HepG2 (cell line): ENCODE measurements around the gene RNGTT. TPM values are rescaled to one million over a fixed set of nuclear protein-coding genes. Genes with fewer than 3 reads are reported as not detected.

Source experiments
- CBX2 ChIP-seq, 2 experiments: fragments of 200-600 bp in 1 of 2; sonication (generic); formaldehyde crosslinking in 1 of 2; IDR thresholded peaks; 2 replicates each; pipeline versions ENCODE4 v1.7.0 to v1.8.1; 2018 to 2022; ENCODE audit warnings: low read depth in 2 of 2, low read length in 1 of 2, mild to moderate bottlenecking in 1 of 2, missing genetic modification reagents in 1 of 2
- CSRNP1 ChIP-seq: sonication (generic); formaldehyde crosslinking; IDR thresholded peaks from 2 replicates; pipeline ENCODE4 v1.8.1; 2023; ENCODE audit warnings: mild to moderate bottlenecking, missing genetic modification reagents
- FIP1L1 ChIP-seq: fragments of 200-400 bp; formaldehyde crosslinking; IDR thresholded peaks from 2 replicates; pipeline ENCODE4 v1.6.1; 2018; ENCODE audit warnings: low read depth, mild to moderate bottlenecking, low read length, moderate library complexity, borderline replicate concordance; ENCODE audit not compliant: insufficient read depth
- GABPA ChIP-seq, 2 experiments: IDR thresholded peaks; 2 replicates each; pipeline ENCODE4 v1.6.1; 2011 to 2016; ENCODE audit warnings: low read depth in 2 of 2, low read length in 1 of 2, missing biosample characterization in 1 of 2, missing genetic modification characterization in 1 of 2
- HES4 ChIP-seq: sonication (generic); formaldehyde crosslinking; IDR thresholded peaks from 2 replicates; pipeline ENCODE4 v1.9.0; 2021; ENCODE audit warnings: mild to moderate bottlenecking, missing genetic modification reagents, borderline replicate concordance
- HOXA9 ChIP-seq: sonication (generic); formaldehyde crosslinking; IDR thresholded peaks from 2 replicates; pipeline ENCODE4 v1.8.1; 2022; ENCODE audit warnings: missing genetic modification reagents, mild to moderate bottlenecking, moderate library complexity, borderline replicate concordance
- JUNB ChIP-seq: sonication (generic); formaldehyde crosslinking; IDR thresholded peaks from 2 replicates; pipeline ENCODE4 v1.8.0; 2022; ENCODE audit warnings: missing genetic modification reagents, mild to moderate bottlenecking, borderline replicate concordance
- ZBTB33 ChIP-seq: sonication (generic); formaldehyde crosslinking; IDR thresholded peaks from 2 replicates; pipeline ENCODE4 v1.4.0; 2020; ENCODE audit warnings: missing genetic modification reagents
- ZNF274 ChIP-seq: sonication (generic); formaldehyde crosslinking; IDR thresholded peaks from 2 replicates; pipeline ENCODE4 v1.5.1; 2020; ENCODE audit warnings: mild to moderate bottlenecking, missing genetic modification reagents
- ZNF354B ChIP-seq: sonication (generic); formaldehyde crosslinking; IDR thresholded peaks from 2 replicates; pipeline ENCODE4 v1.8.0; 2022; ENCODE audit warnings: mild to moderate bottlenecking, missing genetic modification reagents
- ZNF589 ChIP-seq: sonication (generic); formaldehyde crosslinking; conservative IDR thresholded peaks from 2 replicates; pipeline ENCODE4 v1.8.0; 2022; ENCODE audit warnings: mild to moderate bottlenecking, moderate library complexity, missing genetic modification reagents
- polyA plus RNA-seq, 8 experiments: library from polyadenylated mRNA; depleted of rRNA in 3 of 8; stranded (reverse) in 7 of 8; unstranded in 1 of 8; fragments of >200 nt; fragmentation: Illumina TruSeq in 4 of 8; extraction: Trizol in 4 of 8; gene quantifications; 2 replicates each; pipeline versions ENCODE4 v1.2.1 to v1.2.3, GENCODE V29; 2011 to 2016; ENCODE audit warnings: low read depth in 4 of 8, missing spikeins in 1 of 8, mixed read lengths in 1 of 8; ENCODE audit not compliant: insufficient read depth in 1 of 8
- total RNA-seq, 5 experiments: library from RNA; depleted of rRNA; stranded (reverse); fragments of >200 nt; fragmentation: Illumina TruSeq; extraction: Trizol; gene quantifications; 2 replicates each; pipeline ENCODE4 v1.2.3, GENCODE V29; 2016; ENCODE audit warnings: low read depth in 1 of 5
- TF ChIP-seq, protein P1 (sequence below): sonication (generic); formaldehyde crosslinking; IDR thresholded peaks from 2 replicates; pipeline ENCODE4 v1.5.0; 2020; ENCODE audit warnings: missing genetic modification reagents, mild to moderate bottlenecking, borderline replicate concordance
- TF ChIP-seq, protein P2 (sequence below): sonication (generic); formaldehyde crosslinking; IDR thresholded peaks from 2 replicates; pipeline ENCODE4 v1.5.0; 2020; ENCODE audit warnings: missing genetic modification reagents
- TF ChIP-seq, protein P3 (sequence below): sonication (generic); formaldehyde crosslinking; IDR thresholded peaks from 2 replicates; pipeline ENCODE4 v1.8.0; 2022; ENCODE audit warnings: mild to moderate bottlenecking, missing genetic modification reagents, borderline replicate concordance

Gene RNGTT
- total and polyA plus RNA-seq, 2 of the 13 experiments (the other 11 are each of a cell fraction or from before 2014, with no cell fraction given): 6.0 to 22.6 TPM

DNA sequence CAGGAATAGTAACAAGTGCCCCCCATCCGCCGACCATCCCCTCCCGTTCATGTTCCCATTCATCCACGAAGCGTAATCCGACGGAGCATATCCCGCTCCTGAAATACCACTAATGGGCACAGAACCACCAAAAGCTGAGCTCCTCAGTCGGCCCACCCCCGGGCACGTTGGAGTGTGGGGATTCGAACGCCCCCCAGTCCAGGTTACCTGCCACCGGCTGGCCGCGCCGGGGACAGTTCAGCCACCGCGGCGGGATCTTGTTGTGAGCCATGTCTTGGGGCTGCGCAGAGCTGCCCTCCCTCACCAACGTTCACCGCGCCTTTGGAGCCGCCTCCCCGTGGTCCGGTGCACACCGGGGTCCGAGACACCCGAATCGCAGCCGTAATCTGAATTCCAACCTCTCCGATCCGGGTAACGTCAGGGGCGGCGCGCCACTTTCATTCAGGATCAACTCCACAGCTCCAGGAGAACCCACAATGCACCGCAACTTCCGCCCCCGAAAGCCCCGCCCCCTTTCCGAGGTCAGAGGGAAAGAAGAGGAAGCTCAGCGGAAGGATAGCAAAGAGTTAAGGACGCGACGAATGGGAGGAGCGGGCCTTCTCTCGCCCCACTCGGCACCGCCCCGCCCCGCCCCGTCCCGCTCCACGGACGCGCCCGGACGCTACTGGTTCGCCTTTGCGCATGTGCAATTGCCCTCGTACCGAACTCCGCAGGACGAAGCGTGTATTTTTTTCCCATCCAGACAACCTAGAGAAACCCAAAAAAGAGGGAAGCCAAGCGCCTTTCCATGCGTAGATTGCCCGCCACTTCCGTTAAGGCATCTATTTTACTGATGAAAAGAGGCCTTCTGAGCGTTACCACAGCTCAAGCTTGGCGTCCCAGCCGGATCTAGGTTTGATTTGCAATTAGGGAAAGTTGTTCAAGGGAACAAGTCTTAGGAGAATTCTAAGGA lies at the start of gene RNGTT (continued):
- TF ChIP-seq, protein P1, sequence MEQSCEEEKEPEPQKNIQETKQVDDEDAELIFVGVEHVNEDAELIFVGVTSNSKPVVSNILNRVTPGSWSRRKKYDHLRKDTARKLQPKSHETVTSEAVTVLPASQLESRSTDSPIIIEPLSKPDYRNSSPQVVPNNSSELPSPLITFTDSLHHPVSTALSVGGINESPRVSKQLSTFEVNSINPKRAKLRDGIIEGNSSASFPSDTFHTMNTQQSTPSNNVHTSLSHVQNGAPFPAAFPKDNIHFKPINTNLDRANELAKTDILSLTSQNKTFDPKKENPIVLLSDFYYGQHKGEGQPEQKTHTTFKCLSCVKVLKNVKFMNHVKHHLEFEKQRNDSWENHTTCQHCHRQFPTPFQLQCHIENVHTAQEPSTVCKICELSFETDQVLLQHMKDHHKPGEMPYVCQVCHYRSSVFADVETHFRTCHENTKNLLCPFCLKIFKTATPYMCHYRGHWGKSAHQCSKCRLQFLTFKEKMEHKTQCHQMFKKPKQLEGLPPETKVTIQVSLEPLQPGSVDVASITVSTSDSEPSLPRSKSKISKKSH: peak; percentile 70; the same call in 1 of the 2 replicates
- TF ChIP-seq HOXA9 (CRISPR knock-in tag) (no peak), FIP1L1 (no peak), HES4 (CRISPR knock-in tag) (no peak), ZBTB33 (CRISPR knock-in tag) (no peak), ZNF354B (CRISPR knock-in tag) (no peak), ZNF589 (no peak), CBX2 (IDR thresholded peaks at IDR 0.05; ENCODE audit: low read depth, low read length) (no peak), CBX2 (CRISPR knock-in tag; IDR thresholded peaks at IDR 0.05; ENCODE audit: low read depth) (no peak), CSRNP1 (CRISPR knock-in tag) (0 out of 2 replicates have a peak, but pooled peaks have one; percentile 41), ZNF274 (CRISPR knock-in tag) (peak; percentile 45; the same call in 1 of the 2 replicates), GABPA (IDR thresholded peaks at IDR 0.05; ENCODE audit: low read depth, low read length) (peak; percentile 62), GABPA (CRISPR knock-in tag; IDR thresholded peaks at IDR 0.05; ENCODE audit: low read depth) (peak; percentile 94), JUNB (CRISPR knock-in tag) (no peak)
- TF ChIP-seq, protein P2, sequence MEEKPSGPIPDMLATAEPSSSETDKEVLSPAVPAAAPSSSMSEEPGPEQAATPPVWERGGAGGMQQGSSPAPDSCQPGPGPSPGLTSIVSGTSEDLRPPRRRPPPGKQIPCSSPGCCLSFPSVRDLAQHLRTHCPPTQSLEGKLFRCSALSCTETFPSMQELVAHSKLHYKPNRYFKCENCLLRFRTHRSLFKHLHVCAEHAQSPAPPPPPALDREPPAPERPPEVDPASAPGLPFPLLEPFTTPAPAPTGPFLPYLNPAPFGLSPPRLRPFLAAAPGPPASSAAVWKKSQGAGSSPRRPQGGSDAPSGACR (CRISPR knock-in tag): peak; percentile 49; the same call in 1 of the 2 replicates
- TF ChIP-seq, protein P3, sequence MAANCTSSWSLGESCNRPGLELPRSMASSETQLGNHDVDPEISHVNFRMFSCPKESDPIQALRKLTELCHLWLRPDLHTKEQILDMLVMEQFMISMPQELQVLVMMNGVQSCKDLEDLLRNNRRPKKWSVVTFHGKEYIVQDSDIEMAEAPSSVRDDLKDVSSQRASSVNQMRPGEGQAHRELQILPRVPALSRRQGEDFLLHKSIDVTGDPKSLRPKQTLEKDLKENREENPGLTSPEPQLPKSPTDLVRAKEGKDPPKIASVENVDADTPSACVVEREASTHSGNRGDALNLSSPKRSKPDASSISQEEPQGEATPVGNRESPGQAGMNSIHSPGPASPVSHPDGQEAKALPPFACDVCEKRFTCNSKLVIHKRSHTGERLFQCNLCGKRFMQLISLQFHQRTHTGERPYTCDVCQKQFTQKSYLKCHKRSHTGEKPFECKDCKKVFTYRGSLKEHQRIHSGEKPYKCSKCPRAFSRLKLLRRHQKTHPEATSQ (CRISPR knock-in tag): no peak
